ENCODE measurements around the gene AURKB.
A peak's percentile ranks its signal among the peaks of the same experiment; 100 is the strongest.

The AURKB gene

GRCh38 chr17:8248751-8249607, 38.6 kb upstream of the AURKB start, which contains the start of gene PFAS:
TSS of gene PFAS (plus strand) at chr17:8249289. CDS start at chr17:8253938, 4,649 bp downstream.
- Histone ChIP-seq H3K36me3 (ENCODE audit: control insufficient read depth in 2 of 2, insufficient read depth in 2 of 2, low read length in 2 of 2) (peaks cover 0 to 7% of the 10 kb centered on the region in 2 donors), H3K9ac (ENCODE audit: low read depth in 1 of 2, low read length in 2 of 2) (peak within 1 kb of the TSS; percentile 94), H3K4me3 (ENCODE audit: low read length in 2 of 2) (peak within 1 kb of the TSS; percentile 98), H3K4me1 (ENCODE audit: control insufficient read depth in 2 of 2, insufficient read depth in 2 of 2, low read length in 2 of 2) (peaks cover 10% of the 10 kb centered on the region in 2 donors), H3K9me3 (ENCODE audit: control insufficient read depth in 2 of 2, low read length in 2 of 2) (no peaks in the 10 kb centered on the region), H3K27me3 (ENCODE audit: control insufficient read depth in 2 of 2, insufficient read depth in 2 of 2, low read length in 2 of 2) (no peaks in the 10 kb centered on the region), H3K27ac (ENCODE audit: low read depth in 2 of 2, low read length in 2 of 2) (peak within 1 kb of the TSS; percentile 97 to 100)

- Histone ChIP-seq H3K27ac (ENCODE audit: low read depth in 2 of 2, low read length in 2 of 2) (no peak overlapping the region), H3K4me3 (ENCODE audit: low read length in 2 of 2) (no peak overlapping the region), H3K36me3 (ENCODE audit: control insufficient read depth in 2 of 2, insufficient read depth in 2 of 2, low read length in 2 of 2) (peaks cover 0 to 14% of the 10 kb centered on the region in 2 donors), H3K9me3 (ENCODE audit: control insufficient read depth in 2 of 2, low read length in 2 of 2) (no peaks in the 10 kb centered on the region), H3K27me3 (ENCODE audit: control insufficient read depth in 2 of 2, insufficient read depth in 2 of 2, low read length in 2 of 2) (no peaks in the 10 kb centered on the region), H3K4me1 (ENCODE audit: control insufficient read depth in 2 of 2, insufficient read depth in 2 of 2, low read length in 2 of 2) (peaks cover 7 to 8% of the 10 kb centered on the region in 2 donors), H3K9ac (ENCODE audit: low read depth in 1 of 2, low read length in 2 of 2) (no peak overlapping the region)
These were observed 34.4 kb upstream of the AURKB start for GRCh38 chr17:8244768-8245167.

- H3K4me3 ChIP-seq (ENCODE audit: low read length in 2 of 2): no peak overlapping the region
- H3K27ac ChIP-seq (ENCODE audit: low read depth in 2 of 2, low read length in 2 of 2): no peak overlapping the region
- H3K36me3 ChIP-seq (ENCODE audit: control insufficient read depth in 2 of 2, insufficient read depth in 2 of 2, low read length in 2 of 2): peaks cover 3 to 19% of the 10 kb centered on the region in 2 donors
- H3K9ac ChIP-seq (ENCODE audit: low read depth in 1 of 2, low read length in 2 of 2): no peak overlapping the region
- no peaks in the 10 kb centered on the region for H3K27me3 ChIP-seq (ENCODE audit: control insufficient read depth in 2 of 2, insufficient read depth in 2 of 2, low read length in 2 of 2)
- peaks cover 2% of the 10 kb centered on the region in 2 donors for H3K4me1 ChIP-seq (ENCODE audit: control insufficient read depth in 2 of 2, insufficient read depth in 2 of 2, low read length in 2 of 2)
- no peaks in the 10 kb centered on the region for H3K9me3 ChIP-seq (ENCODE audit: control insufficient read depth in 2 of 2, low read length in 2 of 2)
These were observed 33.5 kb upstream of the AURKB start for GRCh38 chr17:8243827-8244226.

GRCh38 chr17:8237886-8238285, 27.5 kb upstream of the AURKB start:
- Histone ChIP-seq H3K9me3 (ENCODE audit: control insufficient read depth in 2 of 2, low read length in 2 of 2) (no peaks in the 10 kb centered on the region), H3K9ac (ENCODE audit: low read depth in 1 of 2, low read length in 2 of 2) (no peak overlapping the region), H3K36me3 (ENCODE audit: control insufficient read depth in 2 of 2, insufficient read depth in 2 of 2, low read length in 2 of 2) (peaks cover 52% of the 10 kb centered on the region in 2 donors), H3K4me3 (ENCODE audit: low read length in 2 of 2) (no peak overlapping the region), H3K27ac (ENCODE audit: low read depth in 2 of 2, low read length in 2 of 2) (no peak overlapping the region), H3K27me3 (ENCODE audit: control insufficient read depth in 2 of 2, insufficient read depth in 2 of 2, low read length in 2 of 2) (no peaks in the 10 kb centered on the region), H3K4me1 (ENCODE audit: control insufficient read depth in 2 of 2, insufficient read depth in 2 of 2, low read length in 2 of 2) (no peaks in the 10 kb centered on the region)

GRCh38 chr17:8237175-8237574, 26.8 kb upstream of the AURKB start:
- H3K9me3 ChIP-seq (ENCODE audit: control insufficient read depth in 2 of 2, low read length in 2 of 2): no peaks in the 10 kb centered on the region
- no peaks in the 10 kb centered on the region for H3K27me3 ChIP-seq (ENCODE audit: control insufficient read depth in 2 of 2, insufficient read depth in 2 of 2, low read length in 2 of 2)
- peaks cover 56 to 59% of the 10 kb centered on the region in 2 donors for H3K36me3 ChIP-seq (ENCODE audit: control insufficient read depth in 2 of 2, insufficient read depth in 2 of 2, low read length in 2 of 2)
- no peak overlapping the region for H3K27ac ChIP-seq (ENCODE audit: low read depth in 2 of 2, low read length in 2 of 2)
- no peak overlapping the region for H3K4me3 ChIP-seq (ENCODE audit: low read length in 2 of 2)
- H3K4me1 ChIP-seq (ENCODE audit: control insufficient read depth in 2 of 2, insufficient read depth in 2 of 2, low read length in 2 of 2): no peaks in the 10 kb centered on the region
- H3K9ac ChIP-seq (ENCODE audit: low read depth in 1 of 2, low read length in 2 of 2): no peak overlapping the region

GRCh38 chr17:8235676-8236075, 25.3 kb upstream of the AURKB start:
- H3K9ac ChIP-seq (ENCODE audit: low read depth in 1 of 2, low read length in 2 of 2): no peak overlapping the region
- H3K27me3 ChIP-seq (ENCODE audit: control insufficient read depth in 2 of 2, insufficient read depth in 2 of 2, low read length in 2 of 2): no peaks in the 10 kb centered on the region
- H3K9me3 ChIP-seq (ENCODE audit: control insufficient read depth in 2 of 2, low read length in 2 of 2): no peaks in the 10 kb centered on the region
- H3K4me3 ChIP-seq (ENCODE audit: low read length in 2 of 2): no peak overlapping the region
- H3K36me3 ChIP-seq (ENCODE audit: control insufficient read depth in 2 of 2, insufficient read depth in 2 of 2, low read length in 2 of 2): peaks cover 67 to 74% of the 10 kb centered on the region in 2 donors
- H3K4me1 ChIP-seq (ENCODE audit: control insufficient read depth in 2 of 2, insufficient read depth in 2 of 2, low read length in 2 of 2): no peaks in the 10 kb centered on the region
- no peak overlapping the region for H3K27ac ChIP-seq (ENCODE audit: low read depth in 2 of 2, low read length in 2 of 2)

- H3K4me3 ChIP-seq (ENCODE audit: low read length in 2 of 2): no peak overlapping the region
- peaks cover 75 to 84% of the 10 kb centered on the region in 2 donors for H3K36me3 ChIP-seq (ENCODE audit: control insufficient read depth in 2 of 2, insufficient read depth in 2 of 2, low read length in 2 of 2)
- no peak overlapping the region for H3K9ac ChIP-seq (ENCODE audit: low read depth in 1 of 2, low read length in 2 of 2)
- no peaks in the 10 kb centered on the region for H3K9me3 ChIP-seq (ENCODE audit: control insufficient read depth in 2 of 2, low read length in 2 of 2)
- H3K27ac ChIP-seq (ENCODE audit: low read depth in 2 of 2, low read length in 2 of 2): no peak overlapping the region
- no peaks in the 10 kb centered on the region for H3K27me3 ChIP-seq (ENCODE audit: control insufficient read depth in 2 of 2, insufficient read depth in 2 of 2, low read length in 2 of 2)
- no peaks in the 10 kb centered on the region for H3K4me1 ChIP-seq (ENCODE audit: control insufficient read depth in 2 of 2, insufficient read depth in 2 of 2, low read length in 2 of 2)
These were observed 24.2 kb upstream of the AURKB start for GRCh38 chr17:8234361-8235270.

- Histone ChIP-seq H3K4me1 (ENCODE audit: control insufficient read depth in 2 of 2, insufficient read depth in 2 of 2, low read length in 2 of 2) (peaks cover 0 to 6% of the 10 kb centered on the region in 2 donors), H3K9ac (ENCODE audit: low read depth in 1 of 2, low read length in 2 of 2) (no peak overlapping the region), H3K27ac (ENCODE audit: low read depth in 2 of 2, low read length in 2 of 2) (no peak overlapping the region), H3K27me3 (ENCODE audit: control insufficient read depth in 2 of 2, insufficient read depth in 2 of 2, low read length in 2 of 2) (no peaks in the 10 kb centered on the region), H3K9me3 (ENCODE audit: control insufficient read depth in 2 of 2, low read length in 2 of 2) (no peaks in the 10 kb centered on the region), H3K4me3 (ENCODE audit: low read length in 2 of 2) (no peak overlapping the region), H3K36me3 (ENCODE audit: control insufficient read depth in 2 of 2, insufficient read depth in 2 of 2, low read length in 2 of 2) (peaks cover 80 to 90% of the 10 kb centered on the region in 2 donors)
These were observed 21.3 kb upstream of the AURKB start for GRCh38 chr17:8231701-8232100.

GRCh38 chr17:8227238-8227581, 16.8 kb upstream of the AURKB start:
- peaks cover 12 to 17% of the 10 kb centered on the region in 2 donors for H3K4me1 ChIP-seq (ENCODE audit: control insufficient read depth in 2 of 2, insufficient read depth in 2 of 2, low read length in 2 of 2)
- peak overlapping the region in 1 of 2 donors; percentile 29 for H3K9ac ChIP-seq (ENCODE audit: low read depth in 1 of 2, low read length in 2 of 2)
- no peaks in the 10 kb centered on the region for H3K9me3 ChIP-seq (ENCODE audit: control insufficient read depth in 2 of 2, low read length in 2 of 2)

More at GRCh38 chr17:8227238-8227581, 16.8 kb upstream of the AURKB start:
- Histone ChIP-seq H3K27me3 (ENCODE audit: control insufficient read depth in 2 of 2, insufficient read depth in 2 of 2, low read length in 2 of 2) (no peaks in the 10 kb centered on the region), H3K4me3 (ENCODE audit: low read length in 2 of 2) (peak overlapping the region; percentile 18 to 67), H3K36me3 (ENCODE audit: control insufficient read depth in 2 of 2, insufficient read depth in 2 of 2, low read length in 2 of 2) (peaks cover 45 to 47% of the 10 kb centered on the region in 2 donors), H3K27ac (ENCODE audit: low read depth in 2 of 2, low read length in 2 of 2) (peak overlapping the region; percentile 66 to 78)

Data from mucosa of rectum (tissue), 2 donors.